GM23338 (cell line): Measurements from ENCODE around the gene ARHGEF28. TPM values are rescaled to one million over a fixed set of nuclear protein-coding genes. Genes with fewer than 3 reads are reported as not detected.

ENCODE experiments used
- polyA plus RNA-seq: library from polyadenylated mRNA; unstranded; fragments of >200 nt; fragmentation: Nextera tagmentation; extraction: Ambion mirVana; gene quantifications from 2 replicates; pipeline ENCODE4 v1.2.1, GENCODE V29; 2016
- small RNA-seq: library from RNA; depleted of rRNA; stranded (forward); fragments of <200 nt; gene quantifications from one replicate; pipeline ENCODE3, GENCODE V24; 2014; ENCODE audit warnings: low replicate concordance
- total RNA-seq: library from RNA; depleted of rRNA; stranded (reverse); fragments of >200 nt; shearing (Covaris generic); gene quantifications from 2 replicates; pipeline ENCODE4 v1.2.3, GENCODE V29; 2014; rRNA removed

The ARHGEF28 gene
- total and polyA plus RNA-seq, 2 experiments from 2014 or later = 0.39 to 1.0 TPM

Small RNAs within 50 kb of the gene (small RNA-seq; reads per million reads assigned to genes)
- gene RNU7-196P = not detected

Other genes with a start within 250 kb of the ARHGEF28 start
- gene FOXD1, start 177.4 kb upstream of the ARHGEF28 start, total RNA-seq = 0.12 and 0.42 TPM in 2 replicates
- gene FOXD1, start 177.4 kb upstream of the ARHGEF28 start, polyA plus RNA-seq = 0.23 TPM in 1 of 2 replicates, not detected in the other
- 472 and 506 TPM in 2 replicates for gene BTF3, start 127.8 kb upstream of the ARHGEF28 start, total RNA-seq
- gene BTF3, start 127.8 kb upstream of the ARHGEF28 start, polyA plus RNA-seq = 1,033 and 1,148 TPM in 2 replicates
- 13.1 and 28.7 TPM in 2 replicates for gene ANKRA2, start 60.6 kb upstream of the ARHGEF28 start, total RNA-seq
- 15.3 and 18.7 TPM in 2 replicates for gene ANKRA2, start 60.6 kb upstream of the ARHGEF28 start, polyA plus RNA-seq
- gene UTP15, start 60.5 kb upstream of the ARHGEF28 start, total RNA-seq = 33.9 and 59.0 TPM in 2 replicates
- gene UTP15, start 60.5 kb upstream of the ARHGEF28 start, polyA plus RNA-seq = 13.4 and 16.5 TPM in 2 replicates